Measurements from ENCODE around the gene JPT2.

The JPT2 gene

GRCh38 chr16:1637526-1637925 lies 40.6 kb upstream of the JPT2 start:
- peaks cover 79 to 96% (median 89%) of the 10 kb centered on the region in 11 experiments for H3K36me3 ChIP-seq
- H4K20me1 ChIP-seq, result peaks cover 0 to 78% (median 36%) of the 10 kb centered on the region in 11 experiments; a peak in 15 of 22 replicates
- 0 out of 22 replicates have a peak overlapping the region, but pooled peaks of 2 of the 11 experiments have one; percentile 6 to 10 for H3K9ac ChIP-seq
- no peak overlapping the region for H3K4me3 ChIP-seq
- H3K4me2 ChIP-seq, result no peak overlapping the region
- no peak for TF ChIP-seq Cebpa-rat (IDR thresholded peaks at IDR 0.05)
- no peaks in the 10 kb centered on the region for H3K27me3 ChIP-seq
- no peak overlapping the region for H3K27ac ChIP-seq
- peaks cover 33 to 59% (median 45%) of the 10 kb centered on the region in 10 experiments for H3K4me1 ChIP-seq
- H3K9me3 ChIP-seq (replicated peaks in 1 of 11), result no peaks in the 10 kb centered on the region

GRCh38 chr16:1638757-1639156 lies 39.3 kb upstream of the JPT2 start:
- peaks cover 33 to 67% (median 50%) of the 10 kb centered on the region in 10 experiments for H3K4me1 ChIP-seq
- H3K9ac ChIP-seq, result peak overlapping the region in 1 of 11 experiments; percentile 41; a peak in 1 of 22 replicates
- H3K4me3 ChIP-seq, result no peak overlapping the region
- no peaks in the 10 kb centered on the region for H3K27me3 ChIP-seq
- peak overlapping the region in 3 of 11 experiments; percentile 23 to 66 (median 43); a peak in 2 of 22 replicates for H3K27ac ChIP-seq
- no peaks in the 10 kb centered on the region for H3K9me3 ChIP-seq (replicated peaks in 1 of 11)
- H4K20me1 ChIP-seq, result peaks cover 0 to 74% (median 26%) of the 10 kb centered on the region in 11 experiments; a peak in 15 of 22 replicates
- H3K36me3 ChIP-seq, result peaks cover 79 to 96% (median 89%) of the 10 kb centered on the region in 11 experiments
- TF ChIP-seq Cebpa-rat (IDR thresholded peaks at IDR 0.05), result no peak
- peak overlapping the region; percentile 76 to 96 (median 83); a peak in 17 of 22 replicates for H3K4me2 ChIP-seq

- H3K27me3 ChIP-seq, result no peaks in the 10 kb centered on the region
- H3K9me3 ChIP-seq (replicated peaks in 1 of 11), result no peaks in the 10 kb centered on the region
- H3K4me3 ChIP-seq, result no peak overlapping the region
- H3K4me1 ChIP-seq, result peaks cover 33 to 72% (median 55%) of the 10 kb centered on the region in 10 experiments
- H4K20me1 ChIP-seq, result peaks cover 0 to 74% (median 25%) of the 10 kb centered on the region in 11 experiments; a peak in 15 of 22 replicates
- peaks cover 79 to 96% (median 89%) of the 10 kb centered on the region in 11 experiments for H3K36me3 ChIP-seq
- H3K4me2 ChIP-seq, result peak overlapping the region; percentile 76 to 96 (median 83)
- no peak for TF ChIP-seq Cebpa-rat (IDR thresholded peaks at IDR 0.05)
- H3K27ac ChIP-seq, result peak overlapping the region in 4 of 11 experiments; percentile 43 to 68 (median 62); a peak in 7 of 22 replicates
- peak overlapping the region in 1 of 11 experiments; percentile 53; a peak in 1 of 22 replicates for H3K9ac ChIP-seq
Observed at GRCh38 chr16:1639282-1639681, 38.8 kb upstream of the JPT2 start.

- H3K9me3 ChIP-seq (replicated peaks in 1 of 11), result no peaks in the 10 kb centered on the region
- H3K4me2 ChIP-seq, result peak overlapping the region; percentile 76 to 96 (median 83)
- H3K4me3 ChIP-seq, result peak overlapping the region in 4 of 10 experiments; percentile 6 to 36 (median 22); a peak in 3 of 20 replicates
- H3K4me1 ChIP-seq, result peaks cover 33 to 77% (median 60%) of the 10 kb centered on the region in 10 experiments
- peak overlapping the region in 8 of 11 experiments; percentile 19 to 68 (median 43); a peak in 14 of 22 replicates for H3K27ac ChIP-seq
- H3K36me3 ChIP-seq, result peaks cover 79 to 96% (median 89%) of the 10 kb centered on the region in 11 experiments
- H3K9ac ChIP-seq, result peak overlapping the region in 10 of 11 experiments; percentile 3 to 62 (median 42); a peak in 12 of 22 replicates
- TF ChIP-seq Cebpa-rat (IDR thresholded peaks at IDR 0.05), result no peak
- H3K27me3 ChIP-seq, result no peaks in the 10 kb centered on the region
- peaks cover 0 to 70% (median 19%) of the 10 kb centered on the region in 11 experiments; a peak in 15 of 22 replicates for H4K20me1 ChIP-seq
Observed at GRCh38 chr16:1639860-1640259, 38.2 kb upstream of the JPT2 start.

- H4K20me1 ChIP-seq, result peaks cover 0 to 65% (median 14%) of the 10 kb centered on the region in 11 experiments; a peak in 14 of 22 replicates
- peak overlapping the region; percentile 3 to 62 (median 34); a peak in 16 of 22 replicates for H3K9ac ChIP-seq
- peaks cover 34 to 79% (median 62%) of the 10 kb centered on the region in 10 experiments for H3K4me1 ChIP-seq
- no peaks in the 10 kb centered on the region for H3K9me3 ChIP-seq (replicated peaks in 1 of 11)
- peak overlapping the region; percentile 76 to 96 (median 83) for H3K4me2 ChIP-seq
- H3K36me3 ChIP-seq, result peaks cover 79 to 96% (median 88%) of the 10 kb centered on the region in 11 experiments
- TF ChIP-seq Cebpa-rat (IDR thresholded peaks at IDR 0.05), result no peak
- peak overlapping the region in 6 of 10 experiments; percentile 6 to 36 (median 19); a peak in 7 of 20 replicates for H3K4me3 ChIP-seq
- H3K27me3 ChIP-seq, result no peaks in the 10 kb centered on the region
- peak overlapping the region in 10 of 11 experiments; percentile 19 to 68 (median 43); a peak in 16 of 22 replicates for H3K27ac ChIP-seq
Observed at GRCh38 chr16:1640261-1640941, 37.7 kb upstream of the JPT2 start.

GRCh38 chr16:1641261-1641660 lies 36.8 kb upstream of the JPT2 start:
- H3K9me3 ChIP-seq (replicated peaks in 1 of 11), result no peaks in the 10 kb centered on the region
- TF ChIP-seq Cebpa-rat (IDR thresholded peaks at IDR 0.05), result no peak
- H4K20me1 ChIP-seq, result peaks cover 0 to 68% (median 11%) of the 10 kb centered on the region in 11 experiments; a peak in 12 of 22 replicates
- H3K27me3 ChIP-seq, result no peaks in the 10 kb centered on the region
- no peak overlapping the region for H3K4me3 ChIP-seq
- H3K36me3 ChIP-seq, result peaks cover 74 to 96% (median 89%) of the 10 kb centered on the region in 11 experiments
- H3K9ac ChIP-seq, result peak overlapping the region in 4 of 11 experiments; percentile 10 to 53 (median 34); a peak in 3 of 22 replicates
- H3K4me1 ChIP-seq, result peaks cover 43 to 87% (median 71%) of the 10 kb centered on the region in 10 experiments
- peak overlapping the region in 7 of 11 experiments; percentile 19 to 68 (median 44); a peak in 11 of 22 replicates for H3K27ac ChIP-seq
- H3K4me2 ChIP-seq, result peak overlapping the region; percentile 76 to 96 (median 83); a peak in 20 of 22 replicates

- Histone ChIP-seq H3K27me3 (no peaks in the 10 kb centered on the region), H3K4me2 (peak overlapping the region in 5 of 11 experiments; percentile 80 to 89 (median 83); a peak in 7 of 22 replicates), H4K20me1 (peaks cover 0 to 67% (median 2%) of the 10 kb centered on the region in 11 experiments; a peak in 10 of 22 replicates), H3K4me1 (peaks cover 52 to 96% (median 80%) of the 10 kb centered on the region in 10 experiments), H3K36me3 (peaks cover 68 to 95% (median 82%) of the 10 kb centered on the region in 11 experiments), H3K9me3 (replicated peaks in 1 of 11) (no peaks in the 10 kb centered on the region), H3K9ac (no peak overlapping the region; a peak in 1 of 22 replicates), H3K27ac (peak overlapping the region in 3 of 11 experiments; percentile 20 to 68 (median 43); a peak in 3 of 22 replicates), H3K4me3 (no peak overlapping the region)
- TF ChIP-seq Cebpa-rat (IDR thresholded peaks at IDR 0.05), result no peak
Observed at GRCh38 chr16:1642148-1642547, 35.9 kb upstream of the JPT2 start.

- H3K9ac ChIP-seq, result no peak overlapping the region
- H3K27ac ChIP-seq, result peak overlapping the region in 1 of 11 experiments; percentile 68; a peak in 1 of 22 replicates
- no peaks in the 10 kb centered on the region for H3K27me3 ChIP-seq
- peaks cover 62 to 89% (median 76%) of the 10 kb centered on the region in 11 experiments for H3K36me3 ChIP-seq
- peak overlapping the region in 4 of 11 experiments; percentile 81 to 89 (median 86); a peak in 3 of 22 replicates for H3K4me2 ChIP-seq
- peaks cover 58 to 96% (median 86%) of the 10 kb centered on the region in 10 experiments for H3K4me1 ChIP-seq
- TF ChIP-seq Cebpa-rat (IDR thresholded peaks at IDR 0.05), result no peak
- no peak overlapping the region for H3K4me3 ChIP-seq
- no peaks in the 10 kb centered on the region for H3K9me3 ChIP-seq (replicated peaks in 1 of 11)
- H4K20me1 ChIP-seq, result peaks cover 0 to 61% (median 0%) of the 10 kb centered on the region in 11 experiments; a peak in 8 of 22 replicates
Observed at GRCh38 chr16:1642753-1643152, 35.3 kb upstream of the JPT2 start.
